ENCODE measurements around the gene MYL10.

DNA sequence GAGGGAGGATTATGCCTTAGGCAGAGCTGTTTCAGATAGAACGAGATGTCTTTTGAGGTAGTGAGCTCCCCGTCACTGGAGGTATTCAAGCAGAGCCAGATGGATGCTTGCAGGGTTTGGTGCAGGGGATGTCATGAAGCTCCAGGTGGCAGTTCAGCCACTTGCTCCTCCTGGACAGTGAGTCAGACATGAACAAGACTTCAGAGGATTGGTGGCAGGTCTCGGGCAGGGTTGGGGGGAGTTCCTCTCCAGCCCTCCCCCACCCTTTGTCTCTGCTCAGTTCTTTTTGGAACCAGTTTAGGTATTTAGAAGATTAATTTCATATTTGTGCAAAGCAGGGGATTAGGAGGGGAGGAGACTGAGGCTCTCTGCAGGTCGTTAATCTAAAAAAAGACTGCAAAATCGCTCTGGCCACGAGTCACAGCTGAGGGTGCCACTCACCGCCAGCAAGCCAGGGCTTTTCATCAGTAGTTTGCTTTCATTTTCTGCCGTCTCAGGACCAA is 21.5 kb upstream of the MYL10 start:
- TF ChIP-seq, protein P1, sequence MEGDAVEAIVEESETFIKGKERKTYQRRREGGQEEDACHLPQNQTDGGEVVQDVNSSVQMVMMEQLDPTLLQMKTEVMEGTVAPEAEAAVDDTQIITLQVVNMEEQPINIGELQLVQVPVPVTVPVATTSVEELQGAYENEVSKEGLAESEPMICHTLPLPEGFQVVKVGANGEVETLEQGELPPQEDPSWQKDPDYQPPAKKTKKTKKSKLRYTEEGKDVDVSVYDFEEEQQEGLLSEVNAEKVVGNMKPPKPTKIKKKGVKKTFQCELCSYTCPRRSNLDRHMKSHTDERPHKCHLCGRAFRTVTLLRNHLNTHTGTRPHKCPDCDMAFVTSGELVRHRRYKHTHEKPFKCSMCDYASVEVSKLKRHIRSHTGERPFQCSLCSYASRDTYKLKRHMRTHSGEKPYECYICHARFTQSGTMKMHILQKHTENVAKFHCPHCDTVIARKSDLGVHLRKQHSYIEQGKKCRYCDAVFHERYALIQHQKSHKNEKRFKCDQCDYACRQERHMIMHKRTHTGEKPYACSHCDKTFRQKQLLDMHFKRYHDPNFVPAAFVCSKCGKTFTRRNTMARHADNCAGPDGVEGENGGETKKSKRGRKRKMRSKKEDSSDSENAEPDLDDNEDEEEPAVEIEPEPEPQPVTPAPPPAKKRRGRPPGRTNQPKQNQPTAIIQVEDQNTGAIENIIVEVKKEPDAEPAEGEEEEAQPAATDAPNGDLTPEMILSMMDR (conservative IDR thresholded peaks at IDR 0.05; ENCODE audit: low read depth, low read length): no peak
- TF ChIP-seq EZH2 (IDR thresholded peaks at IDR 0.05; ENCODE audit: borderline replicate concordance, low read depth, low read length, poor library complexity, severe bottlenecking): no peak

Measured in A673 (cell line).